Suprapubic skin (tissue), 3 donors: ENCODE measurements around the gene PRICKLE3.

ENCODE experiments used
- POLR2A ChIP-seq, 2 donors: fragments of 450-650 bp; IDR thresholded peaks; one replicate each; pipeline ENCODE4 v1.6.1; 2017; ENCODE audit warnings: antibody characterized with exemption in 2 of 2, mild to moderate bottlenecking in 2 of 2, moderate library complexity in 2 of 2
- TF ChIP-seq, protein P1 (sequence below), 2 donors: fragments of 200-600 bp in 1 of 2; fragments of 450-650 bp in 1 of 2; sonication (generic) in 1 of 2; IDR thresholded peaks; one replicate each; pipeline ENCODE4 v1.5.1; 2016 to 2019; ENCODE audit warnings: antibody characterized with exemption in 2 of 2, mild to moderate bottlenecking in 1 of 2, moderate library complexity in 1 of 2

- TF ChIP-seq POLR2A (IDR thresholded peaks at IDR 0.05), result no peak
- TF ChIP-seq, protein P1, sequence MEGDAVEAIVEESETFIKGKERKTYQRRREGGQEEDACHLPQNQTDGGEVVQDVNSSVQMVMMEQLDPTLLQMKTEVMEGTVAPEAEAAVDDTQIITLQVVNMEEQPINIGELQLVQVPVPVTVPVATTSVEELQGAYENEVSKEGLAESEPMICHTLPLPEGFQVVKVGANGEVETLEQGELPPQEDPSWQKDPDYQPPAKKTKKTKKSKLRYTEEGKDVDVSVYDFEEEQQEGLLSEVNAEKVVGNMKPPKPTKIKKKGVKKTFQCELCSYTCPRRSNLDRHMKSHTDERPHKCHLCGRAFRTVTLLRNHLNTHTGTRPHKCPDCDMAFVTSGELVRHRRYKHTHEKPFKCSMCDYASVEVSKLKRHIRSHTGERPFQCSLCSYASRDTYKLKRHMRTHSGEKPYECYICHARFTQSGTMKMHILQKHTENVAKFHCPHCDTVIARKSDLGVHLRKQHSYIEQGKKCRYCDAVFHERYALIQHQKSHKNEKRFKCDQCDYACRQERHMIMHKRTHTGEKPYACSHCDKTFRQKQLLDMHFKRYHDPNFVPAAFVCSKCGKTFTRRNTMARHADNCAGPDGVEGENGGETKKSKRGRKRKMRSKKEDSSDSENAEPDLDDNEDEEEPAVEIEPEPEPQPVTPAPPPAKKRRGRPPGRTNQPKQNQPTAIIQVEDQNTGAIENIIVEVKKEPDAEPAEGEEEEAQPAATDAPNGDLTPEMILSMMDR (IDR thresholded peaks at IDR 0.05), result no peak
Measured at GRCh38 chrX:49133759-49134158, 52.4 kb downstream of the PRICKLE3 start.
